Measurements from ENCODE around the gene UTP3.
"Not testable (repeated sequence)": the region's sequence is repeated elsewhere in the genome, so short reads cannot be mapped to it uniquely, and the experiment has no call there.

Gene UTP3

GRCh38 chr4:70718811-70719604 is 30.7 kb downstream of the UTP3 start:
- DNase-seq (ENCODE audit: low spot score), result no peak

DNA sequence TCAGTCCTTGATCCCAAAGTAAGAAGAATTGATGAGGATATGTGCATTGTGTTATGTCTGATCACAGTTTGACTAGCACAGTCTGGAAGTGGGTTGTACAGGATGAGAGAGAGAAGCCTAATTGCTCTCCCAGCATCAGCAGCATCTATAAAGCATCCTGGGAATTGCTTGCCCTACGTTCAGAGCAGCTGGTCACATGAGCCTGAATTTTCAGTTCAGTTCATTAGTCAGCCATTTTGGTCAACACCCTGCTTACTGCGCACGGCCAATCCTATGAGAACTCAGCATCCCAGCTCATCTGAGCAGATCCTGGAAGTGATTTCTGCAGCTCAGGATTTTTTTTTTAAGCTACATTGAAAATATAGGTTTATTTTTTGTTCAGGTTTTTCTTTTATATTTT is 33.4 kb downstream of the UTP3 start, which contains the start of gene RUFY3:
TSS of gene RUFY3 (plus strand) at position 218 of the 400 bp plus-strand sequence. CDS start 610 bp downstream, outside the sequence.
- DNase-seq (ENCODE audit: low spot score), result peak; percentile 16

DNA sequence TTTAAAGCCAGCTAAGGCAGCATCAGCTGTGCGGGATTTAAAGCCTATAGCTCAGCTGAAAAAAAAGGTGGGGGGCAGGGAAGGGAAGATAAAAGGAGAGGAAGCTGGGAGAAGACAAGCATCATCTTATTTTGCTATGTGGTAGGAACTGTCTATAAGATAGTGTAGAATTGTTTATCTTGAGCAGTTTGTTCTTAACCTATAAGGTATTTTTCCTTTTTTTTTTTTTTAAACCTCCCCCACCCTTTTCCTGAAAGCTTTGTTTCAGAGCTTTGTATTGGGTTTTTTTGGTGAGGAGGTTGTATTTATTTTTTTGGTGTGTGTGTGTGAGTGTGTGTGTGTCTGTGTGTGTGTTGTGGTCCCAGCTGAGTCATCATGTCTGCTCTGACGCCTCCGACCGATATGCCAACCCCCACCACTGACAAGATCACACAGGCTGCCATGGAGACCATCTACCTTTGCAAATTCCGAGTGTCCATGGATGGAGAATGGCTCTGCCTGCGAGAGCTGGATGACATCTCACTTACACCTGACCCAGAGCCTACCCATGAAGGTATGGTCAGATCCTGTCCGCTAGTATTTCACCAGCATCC is 34.0 kb downstream of the UTP3 start:
- no peak for DNase-seq (ENCODE audit: low spot score)

GRCh38 chr4:70724463-70724862 is 36.1 kb downstream of the UTP3 start:
- DNase-seq (ENCODE audit: low spot score), result no peak

DNA sequence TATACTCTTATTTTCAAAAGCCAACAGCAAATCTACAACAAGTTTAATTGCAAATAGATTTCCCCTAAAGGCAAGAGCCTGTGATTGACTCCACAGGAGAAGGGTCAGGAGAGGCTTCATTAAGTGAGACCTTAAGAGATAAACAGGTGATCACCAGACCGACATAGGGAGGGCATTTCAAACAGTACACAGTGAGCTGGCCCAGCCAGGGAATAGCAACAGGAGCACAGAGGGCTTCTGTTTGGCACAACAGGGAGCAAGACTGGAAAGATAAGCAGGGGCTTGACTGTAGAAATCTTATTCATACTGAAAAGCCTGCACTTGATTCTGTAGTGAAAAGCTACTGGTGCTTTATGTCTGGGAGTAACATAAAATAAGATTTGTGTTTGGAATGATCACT is 37.3 kb downstream of the UTP3 start:
- no peak for DNase-seq (ENCODE audit: low spot score)

DNA sequence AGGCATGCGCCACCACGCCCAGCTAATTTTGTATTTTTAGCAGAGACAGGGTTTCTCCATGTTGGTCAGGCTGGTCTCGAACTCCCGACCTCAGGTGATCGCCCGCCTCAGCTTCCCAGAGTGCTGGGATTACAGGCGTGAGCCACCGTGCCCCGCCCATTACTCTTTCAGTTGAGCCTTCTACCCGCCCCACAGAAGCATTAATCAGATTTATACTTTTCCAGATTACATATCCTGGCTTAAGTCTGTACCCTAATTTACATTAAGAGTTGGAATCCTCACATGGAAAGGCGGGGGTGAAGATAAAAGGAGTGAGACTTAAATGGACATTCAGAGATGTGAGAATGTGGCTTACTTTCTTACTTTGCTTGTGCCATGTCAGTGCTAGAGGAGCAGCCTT is 38.2 kb downstream of the UTP3 start:
- not testable (repeated sequence) for DNase-seq (ENCODE audit: low spot score)

GRCh38 chr4:70728091-70728490 is 39.8 kb downstream of the UTP3 start:
- no peak for DNase-seq (ENCODE audit: low spot score)

DNA sequence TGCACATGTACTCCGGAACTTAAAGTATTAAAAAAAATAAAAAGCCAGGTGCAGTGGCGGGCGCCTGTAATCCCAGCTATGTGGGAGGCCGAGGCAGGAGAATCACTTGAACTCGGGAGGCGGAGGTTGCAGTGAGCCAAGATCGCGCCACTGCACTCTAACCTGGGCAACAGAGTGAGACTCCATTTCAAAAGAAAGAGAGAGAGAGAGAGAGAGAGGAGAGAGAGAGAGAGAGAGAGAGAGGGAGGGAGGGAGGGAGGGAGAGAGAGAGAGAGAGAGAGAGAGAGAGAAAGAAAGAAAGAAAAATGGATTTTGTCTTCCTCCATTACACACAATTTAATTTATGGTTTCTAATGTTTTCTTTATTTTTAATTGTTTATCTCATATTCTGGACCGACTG is 44.5 kb downstream of the UTP3 start:
- DNase-seq (ENCODE audit: low spot score), result not testable (repeated sequence)

DNA sequence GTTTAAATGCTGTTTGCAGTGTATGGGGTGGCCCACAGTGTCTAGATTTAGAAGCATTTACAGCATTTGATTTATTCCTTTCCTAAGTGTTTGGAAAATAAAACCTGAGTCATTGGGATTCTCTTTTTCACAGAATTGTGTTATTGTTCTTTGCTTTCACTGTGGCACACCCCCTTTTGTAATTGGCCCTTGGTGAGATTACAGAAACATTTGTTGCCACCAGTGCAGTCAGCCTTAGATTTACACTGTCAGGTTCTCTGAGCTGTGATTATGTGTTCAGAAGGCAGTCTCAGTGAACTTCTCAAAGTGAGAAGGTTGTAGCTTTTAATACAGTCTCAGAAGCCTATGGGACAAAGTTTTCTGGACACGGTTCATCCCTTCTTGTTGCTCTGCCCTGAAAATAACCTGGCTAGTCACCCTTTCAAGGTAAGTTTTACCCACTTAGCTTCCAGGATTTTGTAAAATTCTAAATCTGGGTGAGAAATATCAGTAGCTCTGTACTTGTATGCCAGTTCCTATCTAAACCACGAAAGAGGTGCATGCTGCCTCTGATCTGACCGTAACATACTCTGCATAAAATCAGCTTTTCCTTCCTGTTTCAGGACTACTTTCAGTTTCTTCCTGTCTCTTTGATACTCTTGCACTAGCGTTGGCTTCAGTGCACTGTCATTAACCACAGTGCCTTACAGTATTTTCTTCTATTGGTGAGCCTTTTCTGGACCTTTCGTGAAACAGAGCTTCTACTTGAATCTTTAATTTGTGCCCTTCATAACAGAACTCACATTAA is 46.0 kb downstream of the UTP3 start:
- peak; percentile 35 for DNase-seq (ENCODE audit: low spot score)

- DNase-seq (ENCODE audit: low spot score), result no peak
Measured at GRCh38 chr4:70734971-70735370, 46.6 kb downstream of the UTP3 start.

DNA sequence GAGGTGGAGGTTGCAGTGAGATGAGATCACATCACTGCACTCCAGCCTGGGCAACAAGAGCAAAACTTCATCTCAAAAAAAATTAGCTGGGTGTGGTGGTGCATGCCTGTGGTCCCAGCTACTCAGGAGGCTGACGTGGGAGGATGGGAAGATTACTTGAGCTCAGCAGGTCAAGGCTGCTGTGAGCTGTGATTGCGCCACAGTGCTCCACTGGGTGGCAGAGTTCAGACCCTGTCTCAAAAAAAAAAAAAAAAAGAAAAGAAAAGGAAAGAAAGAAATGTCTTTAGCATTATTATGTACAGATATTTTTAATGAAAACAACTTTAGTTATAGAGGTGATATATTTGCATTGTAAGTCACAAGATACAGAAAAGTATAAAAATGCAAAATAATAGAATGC is 47.6 kb downstream of the UTP3 start:
- DNase-seq (ENCODE audit: low spot score), result peak; percentile 11

DNA sequence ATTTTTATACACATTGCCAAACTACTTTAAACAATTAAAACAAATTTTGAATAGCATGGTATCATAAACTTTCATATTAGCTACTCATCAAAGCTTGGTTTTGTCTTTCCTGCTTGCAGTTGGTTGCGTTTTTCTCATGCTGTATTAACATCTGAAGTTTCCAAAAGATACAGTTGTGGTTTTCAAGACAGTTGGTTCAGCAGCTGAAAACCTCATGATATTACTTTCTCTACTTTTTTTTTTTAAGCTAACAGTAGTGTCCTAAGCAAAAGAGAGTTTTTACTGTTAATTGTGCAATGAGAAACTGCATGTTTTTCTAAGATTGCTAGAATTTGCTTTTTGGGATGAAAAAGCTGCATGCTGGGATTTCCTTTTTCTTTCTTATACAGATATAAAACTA is 48.7 kb downstream of the UTP3 start:
- DNase-seq (ENCODE audit: low spot score), result no peak

- no peak for DNase-seq (ENCODE audit: low spot score)
Measured at GRCh38 chr4:70737409-70737808, 49.1 kb downstream of the UTP3 start.

DNA sequence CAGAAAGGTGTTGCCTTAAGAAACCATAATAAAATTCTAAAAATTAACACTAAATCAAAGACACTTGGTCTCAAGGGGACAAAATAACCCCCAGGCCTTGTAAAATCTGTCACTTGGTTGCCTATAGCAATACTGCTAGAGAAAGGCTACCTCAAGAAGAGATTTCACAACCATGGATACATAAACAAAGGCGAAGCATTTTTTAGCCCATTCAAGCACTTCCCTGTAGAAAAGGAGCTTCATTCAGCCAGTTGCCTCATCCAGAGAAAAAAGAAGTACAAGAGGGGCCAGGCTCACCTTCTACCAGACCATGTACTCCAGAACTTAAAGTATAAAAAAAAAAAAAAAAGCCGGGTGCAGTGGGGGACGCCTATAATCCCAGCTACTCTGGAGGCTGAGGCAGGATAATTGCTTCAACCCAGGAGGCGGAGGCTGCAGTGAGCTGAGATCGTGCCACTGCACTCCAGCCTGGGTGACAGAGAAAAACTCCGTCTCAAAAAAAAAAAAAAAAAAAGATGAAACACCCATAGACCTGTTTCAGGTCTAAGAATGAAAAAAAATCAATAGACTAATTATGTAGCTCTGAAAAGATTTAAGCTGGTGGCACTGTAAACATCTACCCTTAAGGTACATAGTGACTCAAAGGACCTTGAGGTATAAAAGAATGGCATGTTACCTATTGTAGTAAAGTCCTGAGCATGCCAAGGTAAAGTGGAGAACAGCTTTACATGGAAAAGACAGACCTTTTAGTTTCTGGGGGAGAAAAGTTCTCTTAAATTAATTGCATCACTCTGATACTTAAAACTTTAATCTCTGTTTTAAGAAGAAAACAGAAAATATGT is 51.4 kb downstream of the UTP3 start:
- no peak for DNase-seq (ENCODE audit: low spot score)

All from kidney capillary endothelial cell (primary cell).